ENCODE data around the gene DLG2.

GRCh38 chr11:84590106-84590505 lies 1037.0 kb downstream of the DLG2 start:
- TF ChIP-seq, protein P1, sequence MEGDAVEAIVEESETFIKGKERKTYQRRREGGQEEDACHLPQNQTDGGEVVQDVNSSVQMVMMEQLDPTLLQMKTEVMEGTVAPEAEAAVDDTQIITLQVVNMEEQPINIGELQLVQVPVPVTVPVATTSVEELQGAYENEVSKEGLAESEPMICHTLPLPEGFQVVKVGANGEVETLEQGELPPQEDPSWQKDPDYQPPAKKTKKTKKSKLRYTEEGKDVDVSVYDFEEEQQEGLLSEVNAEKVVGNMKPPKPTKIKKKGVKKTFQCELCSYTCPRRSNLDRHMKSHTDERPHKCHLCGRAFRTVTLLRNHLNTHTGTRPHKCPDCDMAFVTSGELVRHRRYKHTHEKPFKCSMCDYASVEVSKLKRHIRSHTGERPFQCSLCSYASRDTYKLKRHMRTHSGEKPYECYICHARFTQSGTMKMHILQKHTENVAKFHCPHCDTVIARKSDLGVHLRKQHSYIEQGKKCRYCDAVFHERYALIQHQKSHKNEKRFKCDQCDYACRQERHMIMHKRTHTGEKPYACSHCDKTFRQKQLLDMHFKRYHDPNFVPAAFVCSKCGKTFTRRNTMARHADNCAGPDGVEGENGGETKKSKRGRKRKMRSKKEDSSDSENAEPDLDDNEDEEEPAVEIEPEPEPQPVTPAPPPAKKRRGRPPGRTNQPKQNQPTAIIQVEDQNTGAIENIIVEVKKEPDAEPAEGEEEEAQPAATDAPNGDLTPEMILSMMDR (IDR thresholded peaks at IDR 0.05) = no peak
- no peak for TF ChIP-seq POLR2A (IDR thresholded peaks at IDR 0.05)
- no peak for TF ChIP-seq POLR2AphosphoS5 (IDR thresholded peaks at IDR 0.05)
